ENCODE measurements around the gene ITGB3BP. TPM values are rescaled to one million over a fixed set of nuclear protein-coding genes. Genes with fewer than 3 reads are reported as not detected.
"Not testable (repeated sequence)": the region's sequence is repeated elsewhere in the genome, so short reads cannot be mapped to it uniquely, and the experiment has no call there.

Gene ITGB3BP
- total RNA-seq (10 to 100 TPM; 13.3 to 20.3 TPM), total RNA-seq (9.4 to 13.6 reads per million in 2 donors)

- Mint-ChIP-seq H3K4me3 (peak within 1 kb of the TSS; percentile 97), H3K4me1 (peaks cover 14% of the 10 kb centered on the region), H3K36me3 (ENCODE audit: low read depth) (no peaks in the 10 kb centered on the region), H3K27ac (peak within 1 kb of the TSS; percentile 97), H3K27me3 (no peaks in the 10 kb centered on the region)
- peak; percentile 89 for ATAC-seq
- peak; percentile 50 to 78 (median 60) for DNase-seq
- H3K9me3 ChIP-seq (ENCODE audit: control insufficient read depth, low read length, poor library complexity, severe bottlenecking) = no peaks in the 10 kb centered on the region
These were observed at the start of gene ITGB3BP, which contains the start of gene EFCAB7 for GRCh38 chr1:63522891-63523728. ITGB3BP (minus strand) TSS chr1:63523225; CDS start chr1:63523133, 92 bp downstream. EFCAB7 (plus strand) TSS chr1:63523525; CDS start chr1:63525573, 2,048 bp downstream.

GRCh38 chr1:63572686-63573085, 49.7 kb upstream of the ITGB3BP start:
- not testable (repeated sequence) for H3K4me3 Mint-ChIP-seq; H3K27ac Mint-ChIP-seq; H3K27me3 Mint-ChIP-seq; H3K4me1 Mint-ChIP-seq; DNase-seq; H3K36me3 Mint-ChIP-seq (ENCODE audit: low read depth); H3K9me3 ChIP-seq (ENCODE audit: control insufficient read depth, low read length, poor library complexity, severe bottlenecking); ATAC-seq

GRCh38 chr1:63569640-63570316, 46.8 kb upstream of the ITGB3BP start:
- H3K4me3 Mint-ChIP-seq = no peak overlapping the region
- H3K27ac Mint-ChIP-seq = no peak overlapping the region
- no peak for ATAC-seq

GRCh38 chr1:63569068-63569467, 46.0 kb upstream of the ITGB3BP start:
- Mint-ChIP-seq H3K27ac (no peak overlapping the region), H3K27me3 (no peaks in the 10 kb centered on the region), H3K36me3 (ENCODE audit: low read depth) (peaks cover 2% of the 10 kb centered on the region), H3K4me1 (peaks cover 3% of the 10 kb centered on the region), H3K4me3 (no peak overlapping the region)
- no peaks in the 10 kb centered on the region for H3K9me3 ChIP-seq (ENCODE audit: control insufficient read depth, low read length, poor library complexity, severe bottlenecking)
- no peak for DNase-seq
- ATAC-seq = no peak

More at GRCh38 chr1:63569640-63570316, 46.8 kb upstream of the ITGB3BP start:
- no peak for DNase-seq
- Mint-ChIP-seq H3K4me1 (peaks cover 3% of the 10 kb centered on the region), H3K36me3 (ENCODE audit: low read depth) (peaks cover 2% of the 10 kb centered on the region), H3K27me3 (no peaks in the 10 kb centered on the region)
- H3K9me3 ChIP-seq (ENCODE audit: control insufficient read depth, low read length, poor library complexity, severe bottlenecking) = no peaks in the 10 kb centered on the region

GRCh38 chr1:63563745-63564144, 40.7 kb upstream of the ITGB3BP start:
- no peaks in the 10 kb centered on the region for H3K4me1 Mint-ChIP-seq
- H3K27ac Mint-ChIP-seq = no peak overlapping the region
- H3K9me3 ChIP-seq (ENCODE audit: control insufficient read depth, low read length, poor library complexity, severe bottlenecking) = no peaks in the 10 kb centered on the region
- no peaks in the 10 kb centered on the region for H3K36me3 Mint-ChIP-seq (ENCODE audit: low read depth)
- no peak overlapping the region for H3K4me3 Mint-ChIP-seq
- H3K27me3 Mint-ChIP-seq = no peaks in the 10 kb centered on the region
- ATAC-seq (no peak), DNase-seq (no peak)

- no peak for DNase-seq
- no peak for ATAC-seq
- H3K9me3 ChIP-seq (ENCODE audit: control insufficient read depth, low read length, poor library complexity, severe bottlenecking) = no peaks in the 10 kb centered on the region
- Mint-ChIP-seq H3K27me3 (no peaks in the 10 kb centered on the region), H3K4me3 (no peak overlapping the region), H3K4me1 (peaks cover 3% of the 10 kb centered on the region), H3K27ac (no peak overlapping the region), H3K36me3 (ENCODE audit: low read depth) (no peaks in the 10 kb centered on the region)
These were observed 36.3 kb upstream of the ITGB3BP start for GRCh38 chr1:63559357-63559756.

- H3K9me3 ChIP-seq (ENCODE audit: control insufficient read depth, low read length, poor library complexity, severe bottlenecking) = no peaks in the 10 kb centered on the region
- no peaks in the 10 kb centered on the region for H3K36me3 Mint-ChIP-seq (ENCODE audit: low read depth)
- H3K27me3 Mint-ChIP-seq = no peaks in the 10 kb centered on the region
- ATAC-seq (no peak), DNase-seq (no peak)
- no peak overlapping the region for H3K27ac Mint-ChIP-seq
- H3K4me1 Mint-ChIP-seq = peaks cover 3% of the 10 kb centered on the region
- H3K4me3 Mint-ChIP-seq = no peak overlapping the region
These were observed 34.5 kb upstream of the ITGB3BP start for GRCh38 chr1:63557365-63557987.

GRCh38 chr1:63555480-63555879, 32.5 kb upstream of the ITGB3BP start:
- Mint-ChIP-seq H3K4me3 (no peak overlapping the region), H3K27me3 (no peaks in the 10 kb centered on the region), H3K36me3 (ENCODE audit: low read depth) (peaks cover 2% of the 10 kb centered on the region), H3K27ac (peak overlapping the region; percentile 57), H3K4me1 (peaks cover 3% of the 10 kb centered on the region)
- ATAC-seq = no peak
- H3K9me3 ChIP-seq (ENCODE audit: control insufficient read depth, low read length, poor library complexity, severe bottlenecking) = no peaks in the 10 kb centered on the region
- DNase-seq = no peak

GRCh38 chr1:63548877-63549276, 25.9 kb upstream of the ITGB3BP start:
- ATAC-seq = no peak
- Mint-ChIP-seq H3K27me3 (no peaks in the 10 kb centered on the region), H3K4me1 (peaks cover 4% of the 10 kb centered on the region), H3K27ac (no peak overlapping the region), H3K4me3 (no peak overlapping the region), H3K36me3 (ENCODE audit: low read depth) (peaks cover 5% of the 10 kb centered on the region)
- DNase-seq = no peak
- H3K9me3 ChIP-seq (ENCODE audit: control insufficient read depth, low read length, poor library complexity, severe bottlenecking) = no peaks in the 10 kb centered on the region

GRCh38 chr1:63548303-63548702, 25.3 kb upstream of the ITGB3BP start:
- ATAC-seq (no peak), DNase-seq (no peak)
- peaks cover 4% of the 10 kb centered on the region for H3K4me1 Mint-ChIP-seq
- peaks cover 5% of the 10 kb centered on the region for H3K36me3 Mint-ChIP-seq (ENCODE audit: low read depth)
- H3K9me3 ChIP-seq (ENCODE audit: control insufficient read depth, low read length, poor library complexity, severe bottlenecking) = no peaks in the 10 kb centered on the region
- no peak overlapping the region for H3K27ac Mint-ChIP-seq
- no peaks in the 10 kb centered on the region for H3K27me3 Mint-ChIP-seq
- no peak overlapping the region for H3K4me3 Mint-ChIP-seq

GRCh38 chr1:63547621-63548294, 24.7 kb upstream of the ITGB3BP start:
- H3K27me3 Mint-ChIP-seq = no peaks in the 10 kb centered on the region
- H3K36me3 Mint-ChIP-seq (ENCODE audit: low read depth) = peaks cover 5% of the 10 kb centered on the region
- H3K27ac Mint-ChIP-seq = no peak overlapping the region
- ATAC-seq = no peak
- peaks cover 4% of the 10 kb centered on the region for H3K4me1 Mint-ChIP-seq
- no peak overlapping the region for H3K4me3 Mint-ChIP-seq
- DNase-seq = no peak
- no peaks in the 10 kb centered on the region for H3K9me3 ChIP-seq (ENCODE audit: control insufficient read depth, low read length, poor library complexity, severe bottlenecking)

- Mint-ChIP-seq H3K4me1 (peaks cover 4% of the 10 kb centered on the region), H3K27ac (no peak overlapping the region), H3K4me3 (no peak overlapping the region), H3K27me3 (no peaks in the 10 kb centered on the region), H3K36me3 (ENCODE audit: low read depth) (peaks cover 5% of the 10 kb centered on the region)
- no peaks in the 10 kb centered on the region for H3K9me3 ChIP-seq (ENCODE audit: control insufficient read depth, low read length, poor library complexity, severe bottlenecking)
- DNase-seq (no peak), ATAC-seq (no peak)
These were observed 22.8 kb upstream of the ITGB3BP start for GRCh38 chr1:63545780-63546179.

GRCh38 chr1:63537940-63538339, 14.9 kb upstream of the ITGB3BP start:
- no peak overlapping the region for H3K27ac Mint-ChIP-seq
- ATAC-seq (no peak), DNase-seq (no peak)
- H3K9me3 ChIP-seq (ENCODE audit: control insufficient read depth, low read length, poor library complexity, severe bottlenecking) = no peaks in the 10 kb centered on the region
- no peaks in the 10 kb centered on the region for H3K27me3 Mint-ChIP-seq
- no peaks in the 10 kb centered on the region for H3K36me3 Mint-ChIP-seq (ENCODE audit: low read depth)
- no peak overlapping the region for H3K4me3 Mint-ChIP-seq
- H3K4me1 Mint-ChIP-seq = no peaks in the 10 kb centered on the region
